Aorta (tissue), 5 donors: ENCODE measurements around the gene PSMD13. TPM values are rescaled to one million over a fixed set of nuclear protein-coding genes. Genes with fewer than 3 reads are reported as not detected.

Experiments
- ATAC-seq: fragments of 200-7000 bp; cut with Tn5 transposase; one replicate; pipeline ENCODE4 v1.9.1; 2022; ENCODE audit warnings: moderate library complexity; ENCODE audit not compliant: low FRiP score
- DNase-seq, 2 donors: peaks; one replicate each; pipeline ENCODE4 v3.0.0-alpha.2; 2020
- H3K27ac ChIP-seq, 2 donors: one replicate each; pipeline ENCODE4 v1.5.1; 2013; ENCODE audit warnings: low read length in 2 of 2, mild to moderate bottlenecking in 2 of 2, moderate library complexity in 2 of 2, control low read depth in 1 of 2, inconsistent platforms in 1 of 2, low read depth in 1 of 2
- H3K27me3 ChIP-seq, 2 donors: one replicate each; pipeline ENCODE4 v1.6.1; 2013; ENCODE audit warnings: control low read depth in 1 of 2, low read length in 1 of 2, mild to moderate bottlenecking in 1 of 2, moderate library complexity in 1 of 2; ENCODE audit not compliant: insufficient read depth in 2 of 2, control insufficient read depth in 1 of 2
- H3K36me3 ChIP-seq, 2 donors: one replicate each; pipeline ENCODE4 v1.6.1; 2013; ENCODE audit warnings: control low read depth in 1 of 2, low read length in 1 of 2, mild to moderate bottlenecking in 1 of 2; ENCODE audit not compliant: insufficient read depth in 2 of 2, control insufficient read depth in 1 of 2
- H3K4me1 ChIP-seq, 2 donors: one replicate each; pipeline ENCODE4 v1.6.1; 2013; ENCODE audit warnings: low read length in 2 of 2, control low read depth in 1 of 2, mild to moderate bottlenecking in 1 of 2, moderate library complexity in 1 of 2; ENCODE audit not compliant: insufficient read depth in 2 of 2, control insufficient read depth in 1 of 2
- H3K4me3 ChIP-seq, 2 donors: one replicate each; pipeline ENCODE4 v1.5.1; 2013; ENCODE audit warnings: low read length in 2 of 2, control low read depth in 1 of 2, mild to moderate bottlenecking in 1 of 2
- H3K9me3 ChIP-seq: one replicate; pipeline ENCODE4 v1.6.1; 2013; ENCODE audit warnings: mild to moderate bottlenecking, low read length; ENCODE audit not compliant: control insufficient read depth
- WGBS, 2 donors: extraction: QIAGEN DNeasy Blood & Tissue Kit; methylation state at CpG; one replicate each; pipeline ENCODE4 v1.1.7; 2013; 5-methylcytosine and 5-hydroxymethylcytosine counted together
- intact Hi-C, 2 donors: fragments of 100-400 bp; cut with DNase I; formaldehyde crosslinking; loops; one replicate each; pipeline versions ENCODE4 v1.14.2 to v1.15.0; 2022
- polyA plus RNA-seq, 2 donors: library from polyadenylated mRNA; stranded (reverse); fragments of 200-250 nt; gene quantifications; one replicate each; pipeline ENCODE4 v1.2.3, GENCODE V29; 2013
- total RNA-seq, 2 donors: library from RNA; stranded (reverse); fragmentation: NEBNext Ultra II Directional; extraction: Animal tissue kit (Norgen Biotek cat#: 25700); gene quantifications; one replicate each; pipeline ENCODE4 v1.2.1, GENCODE V29; 2021
- donor health status: healthy with polysubstance abuse.
- donor health status: Bipolar disorder and iron deficiency.
- donor health status: DM: no; HTN: no; CAD: no.
- donor health status: DM: no; HTN: no; CAD: no.
- donor health status: DM: yes; HTN: yes; CAD: no.

PSMD13 gene
- total and polyA plus RNA-seq, 4 donors, result 70.9 to 123 (median 78.2) TPM

DNA sequence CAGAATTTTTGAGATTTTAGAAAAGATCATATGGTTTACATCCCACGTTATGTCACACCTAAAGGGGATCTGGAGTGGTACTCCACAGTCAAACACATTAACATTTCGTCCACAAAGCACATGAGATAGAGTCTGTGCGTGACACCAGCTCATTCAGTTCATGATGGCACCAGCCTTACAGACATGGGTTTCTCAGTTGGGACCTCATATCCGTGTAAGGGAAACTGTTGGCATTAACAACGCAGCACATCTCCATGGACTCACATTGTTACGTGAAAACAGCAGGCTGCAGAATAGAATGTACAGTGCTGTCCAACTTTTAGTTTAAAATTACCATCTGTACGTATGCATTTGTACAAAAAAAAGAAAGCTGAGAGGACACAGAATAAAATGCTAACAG is 15.2 kb upstream of the PSMD13 start:
- Histone ChIP-seq H3K9me3 (no peaks in the 10 kb centered on the region), H3K4me1 (no peaks in the 10 kb centered on the region), H3K27me3 (no peaks in the 10 kb centered on the region), H3K27ac (no peak overlapping the region), H3K36me3 (no peaks in the 10 kb centered on the region), H3K4me3 (no peak overlapping the region)
- WGBS, 2 donors, result 85% methylated on average over 7 of the region's 7 CpGs
- DNase-seq (no peak), ATAC-seq (no peak)
- intact Hi-C loops, result no loop called here

DNA sequence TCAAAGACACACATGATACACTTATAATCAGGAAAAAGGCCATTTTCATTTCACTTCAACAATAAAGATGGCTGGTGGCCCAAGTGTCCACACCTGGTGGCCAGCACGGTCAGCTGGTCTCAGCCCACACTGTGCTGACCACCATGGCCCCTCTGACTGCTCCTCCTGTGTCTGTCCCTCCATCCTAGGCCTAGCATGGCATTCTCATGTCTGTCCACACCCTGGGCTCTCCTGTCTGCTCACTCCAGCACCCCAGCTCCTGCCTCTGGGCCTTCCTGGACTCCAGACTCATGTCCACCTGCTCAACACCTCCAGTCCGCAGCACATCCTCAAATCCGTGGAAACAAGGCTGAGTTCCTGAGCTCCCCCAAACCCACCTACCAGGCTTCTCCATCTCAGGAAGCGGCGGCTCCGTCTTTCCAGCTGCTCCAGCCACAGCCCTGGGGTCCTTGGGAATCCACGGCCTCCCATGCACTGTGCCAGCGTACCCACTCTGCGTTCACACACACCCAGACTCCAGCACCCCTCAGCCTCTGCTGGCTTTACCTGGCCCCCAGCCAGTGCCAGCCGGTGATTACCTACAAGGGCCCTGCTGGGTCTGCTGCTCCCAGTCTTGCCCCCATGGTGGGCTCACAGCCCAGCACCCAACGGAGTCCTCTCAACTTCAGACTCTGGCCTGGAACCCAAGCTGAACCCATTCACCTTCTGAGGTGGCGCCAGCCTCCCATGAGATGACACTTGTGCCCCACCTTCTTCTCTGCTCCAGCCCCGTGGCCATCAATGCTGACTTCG is 14.6 kb upstream of the PSMD13 start:
- H3K9me3 ChIP-seq, result no peaks in the 10 kb centered on the region
- H3K27ac ChIP-seq, result no peak overlapping the region
- H3K4me3 ChIP-seq, result no peak overlapping the region
- intact Hi-C loops, result no loop called here
- ATAC-seq (no peak), DNase-seq (peak in 1 of 2 donors; percentile 68)
- H3K36me3 ChIP-seq, result no peaks in the 10 kb centered on the region
- WGBS, 2 donors, result 93 to 94% methylated on average over 14 of the region's 14 CpGs
- H3K27me3 ChIP-seq, result no peaks in the 10 kb centered on the region
- no peaks in the 10 kb centered on the region for H3K4me1 ChIP-seq

DNA sequence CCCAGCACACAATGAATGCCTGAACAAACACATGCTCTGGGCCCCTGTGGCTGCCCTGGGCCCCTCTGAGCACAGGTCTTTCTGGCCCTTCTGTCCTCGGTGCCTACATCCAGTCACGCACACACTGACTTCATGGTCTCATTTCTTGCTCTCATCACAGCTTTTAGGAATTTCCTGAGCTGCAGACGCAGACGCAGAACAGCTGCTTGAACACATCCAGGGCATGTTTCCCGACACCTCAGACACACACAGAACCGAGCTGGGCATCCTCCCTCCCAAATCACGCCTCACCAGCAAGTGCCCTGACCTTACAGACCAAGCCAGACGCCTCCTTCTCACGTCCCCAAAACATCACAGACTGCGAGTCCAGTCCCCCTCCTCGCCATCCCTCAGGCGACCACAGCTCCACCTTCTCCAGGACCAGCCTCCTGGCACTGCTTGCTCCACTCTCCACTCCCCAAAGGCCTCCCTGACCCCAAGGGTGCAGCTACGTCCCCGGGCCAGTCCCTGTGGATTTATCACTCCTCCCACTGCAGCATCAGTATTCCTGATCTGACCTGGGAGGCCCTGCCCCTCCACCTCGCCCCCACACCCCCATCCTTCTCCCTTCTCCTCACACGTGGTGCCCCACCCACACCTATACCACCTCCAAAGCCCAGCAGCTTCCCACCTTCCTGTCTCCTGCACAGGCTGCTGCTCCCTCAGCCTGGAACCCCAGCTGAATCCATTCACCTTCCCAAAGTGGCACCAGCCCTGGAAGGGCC is 13.6 kb upstream of the PSMD13 start:
- ATAC-seq, result no peak
- Histone ChIP-seq H3K9me3 (no peaks in the 10 kb centered on the region), H3K4me1 (no peaks in the 10 kb centered on the region), H3K4me3 (no peak overlapping the region), H3K27me3 (no peaks in the 10 kb centered on the region), H3K36me3 (no peaks in the 10 kb centered on the region), H3K27ac (no peak overlapping the region)
- DNase-seq, result no peak
- 82 to 86% methylated on average over 15 to 16 of the region's 16 CpGs for WGBS, 2 donors
- intact Hi-C loops, result no loop called here

DNA sequence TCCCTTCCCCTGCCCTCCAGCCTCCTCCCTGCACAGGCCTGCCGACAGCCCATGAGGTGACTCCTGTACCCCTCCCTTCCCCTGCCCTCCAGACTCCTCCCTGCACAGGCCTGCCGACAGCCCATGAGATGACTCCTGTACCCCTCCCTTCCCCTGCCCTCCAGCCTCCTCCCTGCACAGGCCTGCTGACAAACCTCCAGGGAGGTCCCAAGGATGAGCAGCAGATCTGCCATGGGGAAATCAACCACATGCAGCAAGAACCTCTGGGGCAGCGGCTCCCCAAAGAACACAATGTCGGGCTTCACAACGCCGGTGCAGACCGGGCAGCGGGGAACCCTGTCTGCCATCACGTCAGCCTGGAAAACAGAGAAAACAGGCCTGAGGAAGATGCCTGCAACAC is 12.9 kb upstream of the PSMD13 start:
- Histone ChIP-seq H3K4me1 (no peaks in the 10 kb centered on the region), H3K27me3 (no peaks in the 10 kb centered on the region), H3K27ac (no peak overlapping the region), H3K36me3 (no peaks in the 10 kb centered on the region), H3K4me3 (no peak overlapping the region), H3K9me3 (no peaks in the 10 kb centered on the region)
- DNase-seq, result no peak
- no peak for ATAC-seq
- intact Hi-C loops, result no loop called here
- 92 to 97% methylated on average over 7 to 9 of the region's 9 CpGs for WGBS, 2 donors

DNA sequence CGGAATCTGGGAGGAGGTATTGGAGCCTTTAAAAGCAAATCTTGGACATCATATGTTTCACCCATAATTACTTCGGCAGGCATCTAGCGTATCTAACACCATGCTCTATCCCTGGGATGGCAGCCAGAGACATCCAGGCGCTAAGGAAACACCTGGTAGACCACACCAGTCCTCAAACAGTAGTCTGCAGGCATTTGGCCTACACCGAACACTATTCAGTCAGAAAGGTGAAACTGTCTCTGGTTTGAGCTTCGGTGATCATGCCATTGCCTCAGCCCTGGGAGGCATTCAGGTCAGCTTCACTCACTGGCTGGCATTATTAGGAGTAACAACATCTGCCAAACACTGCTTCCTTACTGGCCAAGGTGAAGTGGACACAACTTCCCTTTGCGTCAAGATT is 12.4 kb upstream of the PSMD13 start:
- H3K4me3 ChIP-seq, result no peak overlapping the region
- H3K36me3 ChIP-seq, result no peaks in the 10 kb centered on the region
- intact Hi-C loops, result no loop called here
- H3K27me3 ChIP-seq, result no peaks in the 10 kb centered on the region
- ATAC-seq (no peak), DNase-seq (peak in 1 of 2 donors; percentile 8)
- 84 to 96% methylated on average over 7 of the region's 7 CpGs for WGBS, 2 donors
- no peaks in the 10 kb centered on the region for H3K4me1 ChIP-seq
- no peak overlapping the region for H3K27ac ChIP-seq
- no peaks in the 10 kb centered on the region for H3K9me3 ChIP-seq

DNA sequence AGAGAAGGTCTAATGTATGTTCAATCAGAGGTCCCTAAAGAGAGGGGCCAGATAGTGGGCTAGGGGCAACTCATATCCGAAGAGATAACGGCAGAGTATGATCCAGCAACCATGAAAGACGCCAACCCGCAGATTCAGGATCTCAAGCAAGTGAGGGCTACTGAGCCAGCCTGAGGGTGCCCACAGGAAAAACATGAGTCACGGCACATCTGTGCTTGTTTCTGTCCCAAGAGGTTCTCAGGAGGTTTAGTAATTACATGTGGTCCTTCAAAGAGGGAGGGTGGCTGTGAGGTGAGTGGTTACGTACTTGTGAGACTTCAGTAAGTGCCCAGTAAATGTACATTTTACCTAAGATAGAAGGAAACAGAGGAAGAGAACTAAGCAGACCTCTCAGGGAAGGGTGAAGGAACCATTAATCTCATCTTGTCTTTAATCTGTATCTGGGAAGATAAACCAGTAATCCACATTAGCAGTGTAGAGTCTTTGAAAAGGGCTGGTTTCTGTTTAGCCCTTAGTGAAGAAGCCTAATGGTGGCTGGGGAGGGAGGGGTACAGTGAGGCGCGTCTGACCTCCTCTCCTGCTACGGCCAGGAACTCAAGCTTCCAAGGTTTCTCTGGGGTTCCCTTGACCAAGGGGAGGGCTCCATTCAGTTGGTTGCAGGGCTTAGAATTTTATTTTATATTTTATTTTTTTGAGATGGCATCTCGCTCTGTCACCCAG is 10.9 kb upstream of the PSMD13 start:
- intact Hi-C loops, result no loop called here
- H3K4me1 ChIP-seq, result no peaks in the 10 kb centered on the region
- no peaks in the 10 kb centered on the region for H3K27me3 ChIP-seq
- ATAC-seq, result no peak
- no peak for DNase-seq
- H3K27ac ChIP-seq, result no peak overlapping the region
- 84 to 91% methylated on average over 10 of the region's 10 CpGs for WGBS, 2 donors
- H3K4me3 ChIP-seq, result no peak overlapping the region
- H3K9me3 ChIP-seq, result no peaks in the 10 kb centered on the region
- no peaks in the 10 kb centered on the region for H3K36me3 ChIP-seq

DNA sequence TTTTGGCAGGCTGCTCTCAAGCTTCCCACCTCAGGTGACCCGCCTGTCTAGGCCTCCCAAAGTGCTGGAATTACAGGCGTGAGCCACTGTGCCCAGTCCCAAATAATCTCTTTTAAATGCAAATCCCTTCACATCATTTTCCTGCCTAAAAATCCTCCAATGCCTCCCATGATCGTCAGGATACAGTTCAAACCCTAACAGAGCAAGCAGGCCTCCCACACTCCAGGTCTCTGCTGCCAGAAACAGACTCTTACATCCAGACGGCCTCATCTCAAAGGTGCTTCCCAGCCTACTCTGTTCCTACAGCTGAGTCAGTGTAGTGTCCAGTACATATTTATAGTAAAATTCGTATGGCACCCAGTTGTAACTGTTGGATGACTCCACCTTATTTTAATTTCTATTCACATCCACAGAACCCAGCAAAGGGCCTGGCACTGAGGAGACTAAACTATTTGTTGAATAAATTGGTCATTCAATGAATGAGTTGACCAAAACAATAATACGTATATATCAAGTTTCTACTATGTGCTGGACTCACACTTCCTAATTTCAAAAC is 8.9 kb upstream of the PSMD13 start:
- H3K4me3 ChIP-seq, result no peak overlapping the region
- H3K27me3 ChIP-seq, result no peaks in the 10 kb centered on the region
- H3K27ac ChIP-seq, result no peak overlapping the region
- intact Hi-C loops, result no loop called here
- DNase-seq (no peak), ATAC-seq (no peak)
- no peaks in the 10 kb centered on the region for H3K4me1 ChIP-seq
- no peaks in the 10 kb centered on the region for H3K36me3 ChIP-seq
- WGBS, 2 donors, result 79 to 83% methylated on average over 6 of the region's 6 CpGs
- H3K9me3 ChIP-seq, result no peaks in the 10 kb centered on the region

DNA sequence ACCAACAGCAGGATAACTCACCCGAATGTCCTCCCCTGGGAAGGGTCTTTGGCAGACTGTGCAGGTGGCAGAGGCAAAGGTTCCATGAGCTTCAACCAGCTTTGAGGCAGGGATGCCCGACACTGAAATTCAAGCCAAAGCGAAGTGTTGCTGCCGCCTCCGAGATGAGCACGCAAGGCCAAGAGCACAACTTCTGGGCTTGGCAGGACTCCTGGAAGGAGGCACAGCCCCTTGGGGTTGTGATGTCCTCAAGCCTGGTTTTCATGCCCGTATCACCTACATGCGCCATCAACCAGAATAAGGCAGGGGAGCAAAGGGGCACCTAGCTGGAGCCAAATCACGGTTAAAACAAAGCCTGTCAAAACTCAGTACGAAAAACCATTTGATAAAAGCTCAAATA is 6.3 kb upstream of the PSMD13 start:
- intact Hi-C loops, result loop anchor here in 1 of 2 donors (10.0 kb wide), 1 partner anchor 74 kb away; the partner anchor contains the start of gene IFITM2
- no peak overlapping the region for H3K4me3 ChIP-seq
- H3K4me1 ChIP-seq, result no peaks in the 10 kb centered on the region
- DNase-seq (no peak), ATAC-seq (no peak)
- no peaks in the 10 kb centered on the region for H3K27me3 ChIP-seq
- no peaks in the 10 kb centered on the region for H3K36me3 ChIP-seq
- no peaks in the 10 kb centered on the region for H3K9me3 ChIP-seq
- 93 to 95% methylated on average over 10 of the region's 10 CpGs for WGBS, 2 donors
- no peak overlapping the region for H3K27ac ChIP-seq
